PC-9 (cell line): Measurements from ENCODE around the gene PTPRG.

ENCODE experiments used
- CTCF ChIP-seq: fragments of 200-600 bp; sonication (generic); conservative IDR thresholded peaks from 2 replicates; pipeline ENCODE4 v1.6.1; 2017; ENCODE audit warnings: mixed run types, antibody characterized with exemption, mild to moderate bottlenecking, moderate library complexity
- EZH2 ChIP-seq: fragments of 200-600 bp; sonication (generic); IDR thresholded peaks from 2 replicates; pipeline ENCODE4 v1.8.0; 2017; ENCODE audit warnings: antibody characterized with exemption, low read depth

GRCh38 chr3:62153231-62153630 is 591.9 kb downstream of the PTPRG start:
- TF ChIP-seq CTCF (no peak), EZH2 (no peak)
